ENCODE data around the gene CDKN1B.
"Not testable (repeated sequence)": the region's sequence is repeated elsewhere in the genome, so short reads cannot be mapped to it uniquely, and the experiment has no call there.

The CDKN1B gene

DNA sequence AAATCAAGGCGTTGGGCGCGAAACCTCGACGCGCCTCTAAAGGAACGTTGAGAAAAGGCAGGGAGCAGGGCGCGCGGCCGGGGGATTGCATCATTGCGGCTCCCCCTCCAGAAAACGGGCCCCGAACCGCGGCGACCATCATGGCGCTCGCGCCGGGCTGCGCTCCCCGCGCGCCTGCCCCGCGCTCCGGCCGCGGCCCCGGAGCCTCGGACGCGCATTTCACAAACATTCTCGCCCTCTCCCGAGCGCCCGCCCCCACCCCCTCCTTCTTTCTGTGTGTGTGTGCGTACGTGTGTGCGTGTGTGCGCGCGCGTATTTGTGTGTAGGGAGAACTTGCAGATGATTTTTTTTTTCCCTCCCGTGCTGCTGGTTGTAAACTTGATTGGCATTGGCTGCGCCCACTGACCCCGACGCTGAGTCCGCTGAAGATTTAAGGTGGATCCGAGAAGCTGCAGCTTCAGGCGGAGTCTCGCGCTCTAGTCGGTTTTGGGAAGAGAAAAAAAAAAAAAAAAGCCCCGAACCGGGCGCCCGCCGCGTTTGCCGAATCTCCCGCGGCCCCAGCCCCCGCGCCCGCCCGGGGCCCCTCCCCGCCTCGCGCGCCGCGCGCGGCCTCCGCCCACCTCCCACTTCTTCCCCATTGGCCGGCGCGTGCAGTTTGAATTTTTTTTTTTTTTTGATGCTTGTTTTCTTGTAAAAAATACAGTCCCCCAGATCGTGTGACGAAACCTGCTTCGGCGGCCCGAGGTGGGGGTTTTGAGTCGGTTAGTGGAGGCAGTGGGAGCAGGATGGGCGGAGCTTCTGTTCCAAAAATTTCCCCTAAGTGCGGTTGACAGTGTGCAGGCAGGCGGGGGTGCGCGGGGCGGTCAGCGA, 8.2 kb downstream of the CDKN1B start:
- peak; percentile 88 for DNase-seq

DNA sequence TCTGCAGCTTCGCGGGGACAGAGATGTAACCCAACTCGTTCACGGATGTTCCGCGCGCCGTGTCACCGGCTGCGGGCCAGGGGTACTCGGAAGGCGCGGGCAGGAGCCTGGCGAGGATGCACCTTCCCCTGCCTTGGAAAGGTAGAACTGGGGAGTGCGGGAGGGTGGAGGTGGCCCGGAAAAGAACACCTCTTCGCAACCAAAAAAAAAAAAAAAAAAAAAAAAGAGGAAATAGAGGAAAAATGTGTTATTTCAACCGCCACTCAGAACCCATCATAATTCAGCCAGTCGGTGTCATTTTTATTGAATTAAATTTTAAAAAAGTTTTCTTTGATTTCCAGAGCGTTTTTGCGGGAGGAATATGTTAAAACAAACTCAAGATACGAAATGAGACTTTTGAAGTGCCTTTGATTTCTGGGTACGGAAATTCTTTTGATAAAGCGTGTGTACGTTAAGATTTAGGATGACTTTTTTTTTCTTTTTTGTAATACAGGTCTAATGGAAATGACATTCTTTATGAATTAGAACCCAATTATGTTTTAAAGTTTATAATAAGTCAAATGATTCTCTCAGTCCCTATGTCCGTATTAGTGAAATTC, 8.9 kb downstream of the CDKN1B start:
- DNase-seq = no peak

DNA sequence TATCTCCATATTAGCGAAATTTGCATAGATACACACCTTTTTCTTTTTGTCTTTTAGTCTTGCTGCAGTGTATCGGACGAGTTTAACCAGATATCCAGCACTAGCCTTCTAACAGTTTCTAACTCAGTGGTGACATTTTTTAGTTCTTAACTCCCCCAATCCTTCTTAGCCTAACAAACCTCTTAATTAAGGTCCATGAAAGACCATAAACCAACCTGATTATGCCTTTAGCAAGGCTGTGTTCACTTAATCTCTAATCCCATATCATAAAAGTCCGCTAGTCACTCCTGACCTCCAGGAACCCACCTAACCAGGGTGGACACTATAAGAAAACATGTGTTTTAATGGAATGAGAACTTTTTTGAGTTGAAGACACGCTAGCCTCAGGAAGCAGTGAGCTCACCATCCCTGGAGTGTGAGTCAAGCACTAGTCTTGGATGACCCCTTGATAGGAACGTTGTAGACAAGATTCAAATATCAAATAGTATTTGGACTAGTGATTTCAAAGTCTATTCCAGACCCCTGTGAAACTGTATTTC, 9.5 kb downstream of the CDKN1B start:
- no peak for DNase-seq

DNA sequence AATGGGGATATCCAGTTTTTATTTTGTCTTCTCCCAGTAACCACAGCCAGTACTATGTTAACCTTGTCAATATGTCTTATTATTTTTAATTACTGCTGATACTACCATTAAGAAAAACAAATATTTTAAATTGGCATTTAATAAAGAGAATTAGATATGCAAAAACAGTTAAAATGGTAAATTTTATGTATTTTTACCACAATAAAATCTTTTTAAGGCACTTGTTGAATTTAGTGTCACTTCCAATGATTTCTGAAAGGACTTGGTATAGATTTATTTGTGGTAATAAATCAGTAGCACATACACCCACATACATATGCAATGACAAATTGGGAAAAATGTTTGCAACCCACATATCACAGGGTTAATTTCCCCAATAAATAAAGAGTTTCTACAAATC, 14.0 kb downstream of the CDKN1B start:
- DNase-seq = no peak

DNA sequence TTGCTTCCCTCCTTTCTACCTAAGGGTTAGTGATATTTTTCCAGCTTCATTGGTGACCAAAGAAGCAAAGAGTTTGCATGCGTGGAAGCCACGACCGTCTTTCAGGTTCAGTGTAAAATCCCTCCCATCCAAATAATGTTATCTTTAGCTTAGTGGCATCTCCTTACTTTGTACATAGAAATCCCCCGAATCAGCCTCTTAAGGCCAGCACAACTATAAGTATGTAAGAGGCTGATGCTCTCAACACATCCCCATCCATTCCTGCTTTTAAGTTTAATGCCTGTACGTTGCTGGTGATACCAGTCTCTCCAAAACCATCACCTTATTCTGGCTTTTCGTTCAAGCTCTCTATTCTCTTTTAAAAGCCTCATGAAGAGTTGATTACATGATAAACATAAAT, 14.6 kb downstream of the CDKN1B start:
- DNase-seq = no peak

DNA sequence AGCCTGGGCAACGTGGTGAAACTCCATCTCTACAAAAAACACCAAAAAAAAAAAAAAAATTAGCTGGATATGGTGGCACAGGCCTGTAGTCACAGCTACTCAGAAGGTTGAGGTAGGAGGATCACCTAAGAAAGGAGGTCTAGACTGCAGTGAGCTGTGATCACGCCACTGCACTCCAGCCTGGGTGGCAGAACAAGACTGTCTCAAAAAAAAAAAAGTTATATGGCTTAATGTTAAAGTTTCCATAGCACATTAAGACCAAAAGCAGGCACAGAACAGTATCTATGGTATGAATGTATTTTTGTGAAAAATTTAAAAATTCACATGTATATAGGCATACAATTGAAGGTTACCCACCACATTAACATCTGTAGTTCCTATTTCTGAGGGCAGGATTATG, 15.9 kb downstream of the CDKN1B start:
- DNase-seq = no peak

DNA sequence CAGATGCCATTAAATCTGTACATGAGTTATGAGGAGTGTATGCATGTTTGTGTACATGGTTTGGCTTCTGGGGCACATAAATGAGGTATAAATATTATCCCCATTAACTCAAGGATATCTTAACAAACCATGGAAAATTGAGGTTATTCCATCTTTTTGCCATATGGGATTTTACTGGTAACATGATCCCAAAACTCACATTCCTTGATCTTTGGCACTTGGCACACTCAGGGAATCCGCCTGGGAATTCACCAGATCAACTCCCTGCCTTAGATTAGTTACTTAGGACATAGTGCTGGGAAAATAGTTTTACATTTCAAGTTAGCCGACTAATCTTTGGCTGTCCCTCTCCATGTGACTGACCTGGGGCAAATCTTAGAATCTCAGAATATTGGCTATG, 16.9 kb downstream of the CDKN1B start:
- no peak for DNase-seq

DNA sequence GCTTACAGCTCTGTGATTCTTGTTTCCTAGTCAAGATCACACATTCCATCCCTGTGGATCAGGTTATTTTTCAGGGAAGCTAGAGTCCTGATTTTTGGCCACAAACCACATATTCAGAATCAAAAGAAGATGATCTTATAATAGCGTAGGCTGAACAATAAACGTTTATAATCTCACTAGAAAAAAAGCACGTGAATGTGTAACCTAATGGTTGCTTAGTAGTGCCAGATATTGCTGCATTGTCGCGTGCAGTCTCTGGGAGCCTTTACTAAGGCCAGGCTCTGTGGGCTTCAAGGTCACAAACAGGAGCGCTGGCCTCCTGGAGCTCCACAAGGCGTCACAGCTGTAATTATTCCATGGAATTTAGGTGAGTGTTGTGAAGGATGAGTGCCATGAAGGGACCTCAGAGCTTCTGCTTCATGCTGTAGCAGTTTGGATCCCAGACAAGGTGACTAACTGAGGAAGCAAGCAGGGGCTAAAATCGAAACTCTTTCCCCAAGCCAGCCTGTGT, 17.4 kb downstream of the CDKN1B start:
- DNase-seq = no peak

DNA sequence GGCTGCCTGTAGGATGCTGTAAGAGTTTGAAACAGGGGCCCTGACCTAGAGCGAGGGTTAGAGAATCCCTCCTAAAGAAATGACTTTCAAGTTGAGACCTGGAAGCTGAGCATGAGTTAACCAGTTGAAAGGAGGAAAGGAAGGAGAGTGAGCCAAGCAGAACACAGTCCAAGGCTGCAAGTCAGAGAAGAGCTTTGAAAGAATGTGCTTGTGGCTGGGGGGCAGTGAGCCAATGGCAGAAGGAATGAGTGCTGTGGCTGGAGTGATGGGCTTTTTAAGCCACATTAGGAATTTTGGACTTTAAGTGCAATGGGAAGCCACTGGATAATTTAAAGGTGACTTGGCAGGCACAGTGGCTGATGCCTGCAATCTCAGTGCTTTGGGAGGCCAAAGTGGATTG, 18.1 kb downstream of the CDKN1B start:
- DNase-seq = no peak

DNA sequence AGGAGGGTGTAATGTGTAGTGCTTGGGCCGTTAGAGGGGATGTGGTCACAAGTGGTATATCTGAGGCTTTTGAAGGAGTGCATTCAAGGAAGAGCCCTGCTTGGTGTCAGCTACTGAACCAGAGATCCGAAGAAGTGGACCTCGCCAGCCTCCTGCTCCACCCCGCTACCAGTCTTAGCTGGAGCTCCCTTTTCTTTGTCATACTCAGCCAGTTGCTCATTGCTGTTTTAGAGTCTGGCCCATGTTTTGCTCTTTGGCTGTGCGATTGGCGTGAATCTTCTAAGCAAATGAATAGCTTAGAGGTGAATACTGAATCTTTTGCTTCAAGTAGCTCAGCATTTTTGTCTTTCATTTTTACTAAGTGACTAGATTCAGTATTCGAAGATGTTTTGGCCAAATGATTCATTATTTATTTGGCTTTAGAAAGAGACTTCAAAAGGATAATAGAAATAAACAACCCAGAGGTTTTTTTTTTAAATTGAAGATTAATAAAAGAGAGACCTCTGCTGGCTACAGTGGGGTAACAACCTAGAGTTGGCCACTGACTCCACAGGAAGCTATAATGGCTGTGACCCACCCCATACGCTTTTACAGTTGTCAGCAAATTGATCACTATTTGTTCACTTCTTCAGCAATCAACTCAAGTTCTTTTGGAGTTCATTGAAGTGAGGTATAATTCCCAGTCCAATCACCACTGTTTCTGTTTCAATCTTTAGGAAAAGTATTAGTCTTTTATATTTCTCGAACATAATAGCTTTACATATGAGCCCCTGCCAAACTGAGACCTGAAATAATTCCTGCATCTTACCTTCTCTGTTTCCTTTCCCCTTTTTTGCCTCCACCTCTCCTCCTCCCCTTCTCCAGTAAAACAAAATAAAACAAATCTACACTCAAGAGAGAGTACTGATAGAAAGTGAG, 19.9 kb downstream of the CDKN1B start:
- DNase-seq = peak; percentile 55

DNA sequence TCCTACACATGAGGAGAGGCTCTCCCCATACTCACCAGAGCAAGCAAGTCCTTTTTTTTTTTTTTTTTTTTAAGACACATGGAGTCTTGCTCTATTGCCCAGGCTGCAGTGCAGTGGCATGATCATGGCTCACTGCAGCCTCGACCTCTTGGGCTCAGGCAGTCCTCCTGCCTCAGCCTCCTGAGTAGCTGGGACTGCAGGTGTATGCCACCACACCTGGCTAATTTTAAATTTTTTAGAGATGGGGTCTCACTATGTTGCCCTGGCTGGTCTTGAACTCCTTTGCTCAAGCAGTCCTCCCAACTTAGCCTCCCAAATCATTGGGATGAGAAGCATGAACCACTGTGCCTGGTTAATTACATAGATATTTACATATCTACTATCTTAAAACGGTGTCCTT, 21.0 kb downstream of the CDKN1B start:
- DNase-seq = not testable (repeated sequence)

DNA sequence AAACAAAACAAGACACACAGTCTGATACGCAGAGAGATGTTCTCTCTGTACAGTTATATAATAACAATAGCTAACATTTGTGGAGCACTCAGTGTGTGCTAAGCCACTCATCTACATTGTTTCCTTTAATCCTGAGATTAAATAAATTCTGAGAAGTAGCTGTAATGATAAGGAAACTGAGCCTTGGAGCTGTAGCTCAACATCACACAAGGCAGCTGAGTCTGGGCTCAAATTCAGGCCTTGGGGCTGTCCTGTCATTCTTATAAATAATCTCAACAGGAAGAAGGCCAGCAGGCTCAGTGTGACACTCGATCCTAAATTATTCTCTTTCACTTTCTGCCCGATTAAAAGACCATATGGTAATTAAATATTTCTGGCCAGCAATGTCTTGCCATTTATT, 24.5 kb downstream of the CDKN1B start:
- no peak for DNase-seq

DNA sequence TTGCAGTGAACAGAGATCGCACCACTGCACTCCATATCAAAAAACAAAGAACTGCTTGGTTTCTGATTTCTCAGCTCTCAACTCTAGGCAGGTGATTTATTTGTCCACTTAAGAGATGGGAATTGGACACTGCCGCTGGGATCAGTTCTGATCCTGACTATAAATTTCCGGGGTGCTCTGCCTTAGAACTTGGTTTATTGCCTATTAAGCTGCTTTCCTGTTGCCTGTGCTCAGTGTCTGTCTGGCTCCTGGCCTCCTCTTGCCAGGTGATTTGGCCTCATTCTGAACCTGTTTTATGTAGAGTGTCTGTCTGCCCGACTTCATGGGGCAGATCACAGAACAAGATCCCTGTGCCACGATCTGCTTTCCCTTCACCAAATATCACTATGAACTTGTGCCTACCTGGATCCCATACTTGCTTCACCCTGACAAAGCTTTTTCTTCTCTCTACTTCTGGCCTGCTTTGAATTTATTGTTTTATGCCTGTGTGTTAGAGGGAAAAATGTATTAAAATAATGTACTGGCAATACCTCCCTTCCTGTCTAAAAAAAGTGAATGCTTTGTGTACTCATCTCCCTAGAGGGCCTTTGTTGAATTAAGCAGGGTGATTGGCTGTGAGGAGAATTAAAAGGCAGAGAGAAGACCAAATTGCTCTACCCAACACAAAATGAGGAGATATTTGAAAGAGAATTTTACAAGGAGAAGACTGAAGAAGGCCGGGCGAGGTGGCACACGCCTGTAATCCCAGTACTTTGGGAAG, 27.6 kb downstream of the CDKN1B start:
- no peak for DNase-seq

DNA sequence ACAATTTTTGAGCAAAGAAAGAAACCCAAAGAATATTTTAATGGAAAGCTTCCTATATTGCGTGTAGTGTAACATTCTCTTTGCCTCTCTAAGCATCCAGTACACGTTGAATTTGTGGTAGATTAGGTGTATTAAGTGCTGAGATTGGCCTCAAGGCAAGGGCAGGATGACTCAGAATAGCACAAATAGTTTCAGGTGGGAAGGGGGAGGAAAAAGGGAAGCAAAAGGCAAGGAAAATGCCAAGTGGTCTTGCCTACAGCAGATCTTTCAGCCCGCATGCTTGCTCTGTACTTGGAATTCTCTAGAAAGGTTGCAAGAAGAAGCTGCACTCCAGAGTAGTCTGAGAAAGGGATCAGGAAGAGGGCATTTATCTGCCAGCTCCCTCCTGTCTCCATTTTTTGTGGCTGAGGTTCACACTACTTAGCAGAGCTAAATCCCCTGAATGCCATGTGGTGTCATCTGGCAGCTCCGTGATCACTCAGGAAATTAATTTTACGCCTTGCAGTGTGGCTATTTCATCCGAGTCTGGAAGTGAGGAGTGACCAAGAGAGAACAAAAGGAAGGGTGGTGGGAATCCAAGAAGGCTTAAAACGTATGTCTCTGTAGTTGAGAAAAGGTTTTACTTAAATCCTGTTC, 28.5 kb downstream of the CDKN1B start:
- DNase-seq = no peak

DNA sequence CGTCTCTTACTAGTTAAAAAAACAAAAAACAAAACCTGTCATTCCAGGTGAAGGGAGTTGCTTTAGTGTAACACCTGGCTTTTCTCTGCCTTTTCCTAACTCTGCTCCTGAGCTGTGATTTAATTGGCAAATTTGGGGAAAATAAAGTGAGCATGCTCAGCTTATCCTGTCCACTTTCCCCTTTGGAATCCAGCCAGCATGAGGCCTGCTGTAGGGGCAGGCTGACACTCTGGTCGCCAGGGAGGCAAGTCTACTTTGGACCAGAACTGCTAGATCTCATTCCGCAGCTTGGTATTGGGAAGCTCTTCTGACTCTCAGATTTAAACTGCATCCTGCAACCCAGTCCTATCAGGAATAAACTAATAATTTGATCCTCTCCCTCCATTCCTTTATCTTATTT, 30.1 kb downstream of the CDKN1B start:
- DNase-seq = no peak

DNA sequence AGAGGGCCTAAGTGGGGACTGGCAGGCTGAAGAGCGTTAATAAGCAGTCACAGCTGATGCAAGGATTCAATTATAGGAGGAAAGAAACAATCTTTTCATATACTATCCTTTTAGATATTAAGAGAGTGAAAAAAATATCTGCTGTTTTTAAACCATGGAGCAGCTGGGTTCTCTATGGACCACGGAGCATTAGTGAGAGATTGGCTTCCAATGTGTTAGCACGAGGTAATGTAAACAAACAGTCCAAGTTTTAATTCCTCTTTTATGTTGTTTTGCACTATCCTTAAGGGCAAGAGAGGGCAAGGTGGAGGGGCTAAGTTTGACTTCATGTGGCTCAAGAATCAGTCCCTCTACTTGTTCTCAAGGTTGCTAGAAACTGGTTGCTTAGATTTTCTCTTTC, 30.9 kb downstream of the CDKN1B start:
- no peak for DNase-seq

DNA sequence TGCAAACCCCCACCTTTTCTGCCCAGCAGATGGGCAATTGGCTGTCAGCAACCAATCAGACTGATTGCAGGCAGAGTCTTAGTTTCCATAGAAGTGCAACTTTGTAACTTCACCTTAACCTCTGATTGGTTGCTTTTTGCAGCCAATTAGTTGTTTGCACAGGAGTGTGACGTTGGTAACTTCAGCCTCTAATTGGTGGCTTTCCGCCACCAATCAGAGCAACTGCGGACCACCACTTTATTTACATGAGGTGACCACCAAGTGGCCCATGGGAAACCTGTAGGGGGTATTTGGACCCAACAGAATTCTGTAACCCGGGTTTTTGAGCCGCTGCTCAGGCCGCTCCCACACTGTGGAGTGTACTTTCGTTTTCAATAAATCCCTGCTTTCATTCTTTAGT, 32.3 kb downstream of the CDKN1B start:
- DNase-seq = no peak

DNA sequence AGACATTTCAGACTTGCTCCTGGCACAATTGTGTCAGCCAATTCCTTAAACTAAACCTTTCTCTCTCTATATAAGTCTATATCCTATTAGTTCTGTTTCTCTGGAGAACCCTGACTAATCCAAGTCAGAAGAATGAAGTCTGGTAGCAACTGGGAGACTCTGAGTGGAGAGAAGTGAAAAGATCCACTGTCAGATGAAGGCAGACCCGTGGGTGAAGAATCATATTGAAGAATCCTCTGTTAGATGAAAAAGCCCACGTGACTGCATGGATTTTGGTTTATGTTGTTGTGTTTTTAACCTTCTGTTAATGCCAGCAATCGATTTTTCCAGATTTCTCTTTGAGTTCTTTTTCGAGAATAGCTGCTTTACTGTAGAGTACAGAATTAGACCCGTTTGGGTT, 38.8 kb downstream of the CDKN1B start:
- no peak for DNase-seq

DNA sequence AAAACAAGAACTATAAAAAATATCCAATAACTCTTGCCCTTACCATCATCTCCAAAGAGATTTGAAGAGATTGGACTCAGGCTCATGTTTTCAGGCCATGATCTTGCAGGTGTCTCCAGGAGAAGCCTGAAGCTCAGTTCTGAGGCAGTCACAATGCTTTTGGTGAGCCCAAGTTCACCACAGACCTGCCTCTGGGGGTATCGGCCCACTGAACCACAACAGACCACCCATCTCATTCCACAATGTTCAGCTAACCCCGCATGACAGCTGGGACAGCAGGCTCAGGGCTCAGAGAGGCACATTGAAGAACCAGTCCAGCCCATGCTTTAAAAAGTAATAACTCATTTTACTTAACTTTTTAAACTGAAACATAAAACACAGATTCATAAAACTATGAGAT, 40.0 kb downstream of the CDKN1B start:
- DNase-seq = no peak

DNA sequence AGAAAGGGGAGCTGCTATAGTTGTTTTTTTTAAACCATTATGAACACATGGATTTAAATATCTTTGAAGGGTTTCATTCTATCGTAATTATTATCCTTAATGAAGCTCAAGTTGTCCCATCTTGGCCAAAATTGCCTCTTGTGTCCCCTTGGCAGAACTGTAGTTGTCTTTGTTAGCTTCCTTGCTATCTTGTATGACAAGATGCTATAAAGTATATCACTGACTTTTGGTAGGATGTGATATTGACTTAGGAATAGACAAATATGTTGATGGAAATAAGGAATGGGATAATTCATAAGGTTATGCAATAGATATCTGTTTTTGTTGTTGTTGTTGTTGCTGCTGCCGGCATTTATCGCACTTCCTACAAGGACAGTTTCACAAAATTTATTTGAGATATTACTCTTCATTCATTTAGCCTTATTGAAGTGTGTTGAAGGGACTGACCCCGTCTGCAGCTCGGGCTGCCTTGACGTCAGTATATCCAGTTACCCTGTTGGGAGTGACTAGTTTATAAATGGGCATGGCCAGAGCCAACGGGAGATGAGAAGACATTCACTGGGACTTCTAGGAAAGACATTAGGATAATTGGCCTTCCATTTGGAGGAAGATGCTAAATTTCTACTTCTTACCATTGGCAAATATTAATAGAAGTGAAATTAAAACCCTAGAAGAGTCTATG, 42.2 kb downstream of the CDKN1B start:
- DNase-seq = no peak

DNA sequence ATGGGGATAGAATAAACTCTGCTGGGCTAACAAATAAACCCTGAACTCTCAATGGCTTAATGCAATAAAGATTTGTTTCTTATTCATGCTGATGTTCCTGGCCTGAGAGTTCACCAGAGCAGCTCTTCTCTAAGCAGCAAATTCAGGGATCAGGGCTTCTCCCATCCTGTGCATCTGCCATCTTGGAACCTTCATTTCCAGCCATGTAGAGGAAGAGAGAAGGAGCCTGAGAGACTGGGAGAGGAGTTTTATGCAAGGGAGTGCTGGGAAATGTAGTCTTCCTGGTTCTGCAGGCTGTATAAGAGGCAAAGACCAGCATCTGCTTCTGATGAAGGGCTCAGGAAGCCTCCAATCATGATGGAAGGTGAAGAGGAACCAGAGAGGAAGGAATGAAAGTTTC, 47.7 kb downstream of the CDKN1B start:
- DNase-seq = no peak

All from activated gamma-delta T cell treated with Interleukin-2 at 50 U/mL for 16 hours (primary cell).